Inflammatory macrophage (primary cell): ENCODE data around the gene ACHE.
"Not testable (repeated sequence)": the region's sequence is repeated elsewhere in the genome, so short reads cannot be mapped to it uniquely, and the experiment has no call there.

Experiments used
- DNase-seq, 2 donors: peaks; one replicate each; pipeline ENCODE4 v3.0.0-alpha.2; 2020 to 2022

The ACHE gene

GRCh38 chr7:100861616-100861985, 34.1 kb downstream of the ACHE start:
- DNase-seq: no peak

- no peak for DNase-seq
Observed at GRCh38 chr7:100860702-100861615, 34.7 kb downstream of the ACHE start.

GRCh38 chr7:100859856-100860255, 35.8 kb downstream of the ACHE start:
- DNase-seq: no peak

- no peak for DNase-seq
Observed at GRCh38 chr7:100856871-100857282, 38.8 kb downstream of the ACHE start.

- DNase-seq: no peak
Observed at GRCh38 chr7:100855515-100855914, 40.2 kb downstream of the ACHE start.

- DNase-seq: not testable (repeated sequence)
Observed at GRCh38 chr7:100854899-100855298, 40.8 kb downstream of the ACHE start.

- DNase-seq: no peak
Observed at GRCh38 chr7:100854146-100854895, 41.4 kb downstream of the ACHE start.

- DNase-seq: peak; percentile 92 to 96
Observed at GRCh38 chr7:100852048-100852872, 43.4 kb downstream of the ACHE start, which contains the start of gene SLC12A9. SLC12A9 (plus strand) TSS chr7:100852713; CDS start chr7:100854198, 1,485 bp downstream.

- DNase-seq: no peak
Observed at GRCh38 chr7:100847360-100847759, 48.3 kb downstream of the ACHE start.

- no peak for DNase-seq
Observed at GRCh38 chr7:100840470-100841100, 55.1 kb downstream of the ACHE start.
